ELR (cell line): ENCODE results near the gene MTCH1.
"Not testable (repeated sequence)": the region's sequence is repeated elsewhere in the genome, so short reads cannot be mapped to it uniquely, and the experiment has no call there.

Experiments
- DNase-seq: peaks from one replicate; pipeline ENCODE4 v3.0.0-alpha.2; 2015; ENCODE audit warnings: low read depth

The MTCH1 gene

DNA sequence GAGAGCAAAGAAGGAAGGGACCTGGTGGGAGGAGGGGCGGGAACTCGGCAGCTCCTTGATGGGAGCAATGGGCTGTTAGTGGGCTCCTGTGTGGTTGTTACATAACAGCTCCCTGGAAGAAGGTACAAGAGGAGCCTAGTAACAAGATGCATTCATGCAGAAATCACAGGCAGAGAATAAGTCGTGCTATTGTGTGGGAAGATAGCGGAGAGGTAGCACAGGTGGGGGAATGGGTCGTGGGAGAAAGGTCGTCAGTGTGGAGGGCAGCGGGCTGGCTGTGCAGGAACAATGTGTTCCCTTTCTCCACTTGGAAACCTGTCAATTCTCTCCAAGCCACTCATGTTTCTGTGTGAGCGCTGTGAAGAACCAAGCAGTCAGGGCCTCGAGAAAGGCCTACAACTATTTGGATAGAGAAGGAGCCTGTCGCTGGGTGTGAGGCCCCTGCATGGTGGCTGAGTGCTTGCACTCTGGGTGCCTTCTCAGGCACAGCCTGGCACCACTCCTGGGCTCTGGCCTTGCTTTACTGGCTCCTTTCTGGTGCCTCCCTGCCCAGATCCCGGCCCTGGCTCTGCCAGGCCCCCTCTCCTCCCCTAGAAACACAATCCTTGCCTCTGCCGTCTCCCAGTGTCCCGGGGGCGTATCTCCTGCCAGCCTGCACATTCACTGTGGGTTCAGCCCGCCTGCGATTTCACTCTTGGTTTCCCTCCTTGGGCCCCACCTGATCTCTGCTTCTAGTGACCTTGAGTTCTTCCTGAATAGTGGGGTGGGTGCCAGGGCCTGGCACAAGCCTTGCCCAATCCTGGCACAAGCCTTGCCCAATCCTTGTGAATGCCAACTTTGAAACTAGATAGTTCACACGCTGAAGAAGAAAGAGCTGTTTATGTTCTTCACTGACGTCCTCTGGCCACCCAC is 12.1 kb upstream of the MTCH1 start:
- no peak for DNase-seq

DNA sequence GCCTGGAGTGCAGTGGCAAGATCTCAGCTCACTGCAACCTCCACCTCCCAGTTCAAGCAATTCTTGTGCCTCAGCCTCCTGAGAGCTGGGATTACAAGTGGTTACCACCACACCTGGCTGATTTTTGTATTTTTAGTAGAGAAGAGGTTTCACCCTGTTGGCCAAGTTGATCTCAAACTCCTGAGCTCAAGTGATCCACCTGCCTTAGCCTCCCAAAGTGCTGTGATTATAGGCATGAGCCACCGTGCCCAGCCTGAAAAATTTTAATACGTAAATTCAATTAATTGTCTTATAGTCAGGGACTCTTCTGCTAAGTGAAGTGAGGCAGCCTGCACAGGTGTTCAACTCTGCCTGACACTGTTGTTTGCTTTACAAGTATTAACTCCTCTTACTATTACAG is 4.4 kb upstream of the MTCH1 start:
- DNase-seq = not testable (repeated sequence)

DNA sequence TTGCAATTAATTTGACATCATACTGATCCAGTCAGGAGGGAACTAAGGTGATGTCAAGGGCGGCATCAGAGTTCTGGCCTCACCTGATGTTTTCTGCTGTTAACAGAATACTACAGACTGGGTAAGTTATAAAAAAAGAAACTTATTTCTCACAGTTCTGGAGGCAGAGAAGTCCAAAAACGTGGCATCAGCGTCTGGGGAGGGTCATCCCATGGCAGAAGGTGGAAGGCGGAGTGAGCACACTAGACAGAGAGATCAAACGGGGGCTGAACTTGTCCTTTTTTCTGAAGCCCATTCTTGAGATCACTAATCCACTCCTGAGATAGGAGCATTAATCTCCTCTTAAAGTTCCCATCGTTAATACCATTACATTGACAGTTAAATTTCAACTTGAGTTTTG is 3.3 kb upstream of the MTCH1 start:
- no peak for DNase-seq

DNA sequence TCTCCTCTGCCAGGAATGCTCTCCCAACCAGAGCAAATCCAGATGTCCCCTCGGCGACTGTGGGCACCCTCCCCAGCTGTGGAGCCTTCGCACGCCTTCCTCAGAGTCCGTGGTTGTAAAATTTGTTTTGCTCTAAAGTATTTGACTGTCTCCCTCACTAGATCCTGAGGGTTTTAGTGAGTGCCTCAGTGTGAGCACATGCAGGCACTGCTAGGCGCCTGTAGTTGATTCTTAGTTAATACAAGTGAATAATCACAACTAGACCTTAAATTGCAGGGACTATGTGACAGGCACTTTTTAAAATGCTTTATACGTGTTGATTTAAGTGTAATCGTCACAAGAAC is 680 bp upstream of the MTCH1 start:
- no peak for DNase-seq

DNA sequence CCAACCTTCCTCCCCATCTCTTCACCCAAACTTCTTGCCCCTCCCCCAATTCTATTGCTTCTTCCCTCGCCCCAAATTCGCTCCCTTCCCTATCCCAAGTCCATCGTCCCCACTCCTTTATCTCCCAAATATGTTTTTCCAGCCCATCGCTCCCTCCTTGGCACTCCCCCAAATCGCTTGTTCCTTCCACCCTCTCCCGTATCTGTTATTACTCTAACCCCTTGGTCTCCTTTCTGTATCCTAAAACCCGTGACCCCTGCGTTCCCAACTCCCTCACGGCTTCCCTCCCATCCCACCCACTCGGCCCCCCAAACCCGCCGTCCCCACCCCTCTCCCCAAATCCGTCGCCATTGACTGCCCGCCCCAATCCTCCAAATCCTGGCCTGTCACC is 584 bp downstream of the MTCH1 start:
- DNase-seq = peak; percentile 19

DNA sequence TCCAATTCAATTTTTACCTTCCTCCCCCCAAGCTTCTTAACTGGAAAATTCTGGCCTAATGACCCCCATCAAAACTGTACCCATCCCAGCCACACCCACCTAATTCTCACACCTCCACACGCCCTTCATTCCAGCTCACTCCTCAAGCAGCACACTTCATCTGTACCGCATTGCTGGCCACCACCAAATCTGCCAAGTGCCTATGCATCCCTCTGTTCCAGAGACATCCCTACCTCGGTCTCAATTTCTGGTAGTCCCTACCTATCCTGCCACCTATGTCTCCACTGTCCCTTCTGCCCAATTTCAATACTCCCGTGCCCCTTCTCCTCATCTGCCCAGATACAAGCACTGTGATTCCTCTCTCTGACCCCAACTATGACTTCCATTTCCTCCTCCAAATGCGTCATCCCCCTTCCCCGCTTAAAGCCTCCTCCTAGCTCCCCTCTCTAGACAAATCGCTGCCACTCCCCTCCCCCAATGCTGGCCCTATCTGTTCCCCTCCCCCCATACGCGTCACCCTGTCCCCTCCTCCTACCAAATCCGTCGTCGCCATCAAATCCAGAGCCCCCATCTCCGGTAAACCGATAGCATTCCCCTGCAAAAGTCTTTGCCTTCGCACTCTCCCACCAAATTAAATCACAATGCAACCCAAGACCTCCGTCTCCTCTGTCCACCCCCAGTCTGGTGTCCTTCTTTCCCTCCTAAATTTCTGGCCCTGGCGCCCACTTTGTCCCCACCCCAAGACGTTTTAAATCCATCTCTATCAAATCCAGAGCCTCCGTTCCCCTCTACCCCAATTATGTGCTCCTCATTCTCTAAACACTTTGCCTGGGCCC is 1.2 kb downstream of the MTCH1 start:
- peak; percentile 94 for DNase-seq

DNA sequence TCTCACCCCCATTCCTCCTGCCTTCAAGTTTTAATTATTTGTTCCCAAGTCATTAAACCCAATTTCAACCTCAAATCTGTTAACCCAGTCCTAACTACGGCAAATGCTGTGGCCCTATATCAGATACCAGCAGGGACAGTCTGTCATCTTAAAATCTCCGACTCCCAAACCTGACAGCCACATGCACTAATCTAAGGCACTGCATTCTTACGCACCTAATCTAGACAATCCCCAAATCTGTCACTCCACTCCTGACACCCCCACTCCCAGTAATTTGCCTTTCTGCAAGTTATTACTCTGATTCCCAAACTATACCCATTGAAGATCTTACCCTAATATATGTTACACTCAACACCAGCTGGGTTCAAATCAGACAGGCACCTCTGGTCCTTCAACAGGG is 2.5 kb downstream of the MTCH1 start:
- no peak for DNase-seq

DNA sequence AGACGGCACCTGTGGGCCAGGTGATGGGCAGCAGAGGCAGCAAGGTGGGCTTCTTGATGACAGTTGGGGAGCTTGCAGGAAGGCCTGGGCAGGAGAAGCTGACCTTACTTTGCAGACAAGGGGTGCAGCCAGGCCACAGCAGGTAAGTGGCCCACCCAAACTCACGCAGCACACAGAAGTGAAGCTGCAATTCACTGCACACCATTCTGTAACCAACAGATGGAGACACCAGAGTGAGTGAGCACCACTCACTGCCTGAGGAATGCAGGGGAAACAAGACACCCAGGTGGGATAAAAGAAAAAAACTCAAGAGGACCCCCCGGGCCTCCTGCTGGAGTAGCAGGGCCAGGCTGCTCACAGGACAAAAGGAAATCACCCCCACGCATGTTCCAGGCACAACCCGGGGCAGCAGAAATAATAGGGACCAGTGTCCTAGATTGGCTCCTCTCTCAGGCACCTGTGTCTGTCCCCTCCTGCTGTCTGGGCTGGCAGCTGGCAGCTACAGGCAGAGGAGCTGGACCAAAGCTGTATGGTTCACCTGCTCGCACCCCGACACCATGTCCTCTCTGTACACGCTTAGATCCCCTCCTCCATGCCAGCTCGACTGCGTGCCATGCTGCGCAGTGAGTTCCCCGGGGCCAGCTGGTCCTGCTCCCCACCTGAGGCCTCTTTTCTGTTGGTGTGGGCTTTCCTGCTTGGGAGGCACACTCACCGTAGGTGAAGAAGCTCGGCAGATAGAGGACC is 4.9 kb downstream of the MTCH1 start:
- DNase-seq = no peak

DNA sequence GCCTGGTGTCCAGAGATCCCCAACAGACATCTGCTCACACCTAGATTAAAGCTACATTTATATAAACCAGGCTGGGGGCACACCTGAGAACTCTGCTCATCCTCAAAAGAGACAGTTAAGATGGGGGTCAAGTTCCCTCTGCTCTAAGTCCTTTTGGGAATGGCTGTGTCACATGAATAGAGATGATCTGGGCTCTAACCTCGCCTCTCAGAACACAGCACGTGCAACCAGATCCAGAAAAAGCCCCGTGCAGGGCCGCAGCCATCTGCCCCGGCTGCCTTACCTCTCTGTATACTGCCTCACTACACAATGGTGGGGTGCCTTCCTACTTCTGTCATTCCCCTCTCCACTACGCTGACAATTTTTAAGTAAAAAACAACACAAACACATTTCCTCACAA is 5.9 kb downstream of the MTCH1 start:
- no peak for DNase-seq

DNA sequence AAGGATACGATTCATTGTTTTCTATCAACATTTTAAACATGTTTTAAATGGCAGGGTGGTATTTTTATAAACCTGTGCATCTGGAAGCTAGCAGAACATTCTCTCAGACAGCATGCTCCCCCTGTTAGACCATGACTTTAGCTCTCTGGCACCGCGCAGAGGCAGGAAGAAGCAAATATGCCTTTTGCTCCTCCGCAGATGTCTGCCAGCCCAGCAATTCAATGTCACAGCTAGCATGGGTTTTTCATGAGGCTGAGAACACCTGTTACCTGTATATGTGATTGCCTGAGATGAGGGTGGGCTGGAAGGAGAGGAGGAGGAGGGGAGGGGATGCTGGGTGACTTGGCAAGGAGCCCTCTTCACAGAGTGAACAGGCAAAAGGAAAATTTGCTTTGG is 6.7 kb downstream of the MTCH1 start:
- DNase-seq = peak; percentile 34

DNA sequence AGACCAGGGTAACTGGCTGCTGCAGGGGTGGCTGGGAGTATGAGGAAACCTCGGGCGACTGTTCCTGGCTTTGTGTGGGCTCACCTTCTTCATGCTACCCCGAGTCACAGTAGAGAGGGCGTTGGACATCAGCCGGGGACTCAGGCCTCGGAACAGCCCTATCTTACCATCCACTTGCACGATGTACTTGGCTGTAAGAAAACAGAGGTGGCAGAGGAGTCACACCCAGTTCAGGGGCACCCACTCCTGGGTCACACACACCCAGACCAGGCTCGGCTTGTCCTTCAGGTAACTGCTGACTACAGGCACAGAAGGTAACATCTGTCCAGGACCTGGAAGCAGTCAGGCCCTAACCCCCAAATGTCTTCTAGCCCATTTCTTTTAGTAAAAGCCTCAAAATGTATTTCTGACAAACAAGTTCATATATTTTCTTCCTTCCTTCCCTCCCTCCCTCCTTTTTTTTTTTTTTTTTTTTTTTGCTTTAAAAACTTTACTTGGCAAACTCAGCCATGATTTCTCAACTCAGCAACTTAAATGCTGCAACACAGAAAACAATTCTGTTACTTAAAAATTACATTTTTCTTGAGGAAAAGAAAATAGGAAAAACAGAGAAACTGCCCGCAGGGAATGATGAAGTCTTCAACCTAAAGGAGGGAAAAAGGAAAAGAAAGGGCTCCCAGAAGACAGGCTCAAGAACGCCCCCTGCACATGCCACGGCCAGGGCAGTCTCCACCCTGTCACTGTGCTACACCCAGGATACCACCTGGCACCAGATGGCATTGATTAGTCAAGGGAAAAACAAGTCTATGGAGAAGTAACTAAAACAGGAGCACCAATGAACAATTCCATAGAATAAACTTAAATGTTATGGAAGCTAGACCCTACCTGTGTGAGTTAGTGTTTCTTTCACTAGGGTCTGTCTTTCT is 7.3 kb downstream of the MTCH1 start:
- DNase-seq = no peak

DNA sequence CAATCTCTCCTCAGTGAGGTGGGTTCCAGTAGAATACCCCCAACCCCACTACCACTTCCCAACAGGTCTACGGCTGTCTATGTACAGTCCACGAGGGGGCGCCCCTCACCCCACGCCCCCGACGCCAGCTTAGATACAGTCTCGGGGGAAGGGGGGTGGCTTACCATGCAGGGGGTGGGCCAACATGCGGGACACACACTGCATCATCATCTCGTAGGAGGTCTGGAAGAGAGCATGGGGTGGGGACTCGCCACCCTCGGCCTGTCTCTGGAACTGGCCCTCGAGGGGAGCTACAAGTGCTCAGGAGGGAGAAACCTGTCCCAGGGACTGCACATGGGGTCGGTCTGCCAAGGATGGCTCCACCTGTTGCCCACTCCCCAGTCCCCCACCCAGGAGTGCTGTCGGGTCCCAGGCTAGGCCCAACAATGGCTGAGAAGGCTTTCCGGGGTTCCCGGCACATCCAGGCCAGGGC is 8.5 kb downstream of the MTCH1 start:
- DNase-seq = no peak

DNA sequence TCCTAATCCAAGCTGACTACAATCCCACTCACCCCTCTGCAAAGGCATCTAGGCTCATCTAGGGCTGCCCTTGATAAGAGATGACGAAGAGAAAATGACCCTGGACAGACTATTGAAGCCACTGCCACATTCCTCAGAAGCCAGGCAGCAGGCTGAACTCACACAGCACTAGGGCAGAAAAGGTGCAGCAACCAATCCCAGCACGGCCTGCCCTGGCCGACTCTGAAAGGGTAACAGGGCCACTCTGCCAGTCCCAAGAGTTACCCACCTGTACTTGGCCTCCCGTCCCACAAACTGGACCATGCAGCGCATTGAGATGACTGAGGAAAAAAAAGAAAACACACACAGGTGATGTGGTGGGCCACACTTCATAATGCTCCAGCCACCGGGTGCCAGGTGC is 9.1 kb downstream of the MTCH1 start:
- no peak for DNase-seq

DNA sequence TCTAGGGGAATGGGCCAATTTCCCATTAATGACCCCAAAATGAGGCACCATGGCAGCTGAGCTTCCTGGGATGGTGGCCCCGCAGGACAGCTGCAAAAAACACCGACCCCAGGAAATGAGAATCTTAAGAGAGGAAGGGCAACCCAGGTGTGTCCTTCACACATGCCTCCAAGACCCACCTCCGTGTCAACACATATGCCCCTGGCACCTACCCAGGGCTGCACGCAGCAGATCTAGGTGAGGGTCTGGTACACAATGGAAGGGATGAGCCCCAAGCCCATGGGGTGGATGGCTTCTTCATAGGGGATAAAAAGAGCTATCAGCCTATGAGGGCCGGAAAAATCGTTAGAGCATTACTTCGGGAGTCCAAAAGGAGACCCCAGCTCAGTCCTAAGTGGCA is 9.5 kb downstream of the MTCH1 start:
- DNase-seq = no peak

DNA sequence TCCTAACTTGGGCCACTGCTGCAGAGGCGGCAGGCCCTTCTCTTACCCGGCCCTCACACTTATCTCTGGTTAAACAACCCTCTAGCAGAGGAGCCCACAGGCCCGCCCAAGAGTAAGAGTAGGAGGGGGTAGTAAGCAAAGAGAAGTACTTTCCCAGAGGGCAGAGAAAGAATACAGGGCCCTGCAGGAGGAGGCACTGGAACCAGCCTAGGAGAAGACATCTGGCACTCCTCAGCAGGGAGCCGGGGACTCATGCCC is 10.1 kb downstream of the MTCH1 start:
- DNase-seq = no peak

DNA sequence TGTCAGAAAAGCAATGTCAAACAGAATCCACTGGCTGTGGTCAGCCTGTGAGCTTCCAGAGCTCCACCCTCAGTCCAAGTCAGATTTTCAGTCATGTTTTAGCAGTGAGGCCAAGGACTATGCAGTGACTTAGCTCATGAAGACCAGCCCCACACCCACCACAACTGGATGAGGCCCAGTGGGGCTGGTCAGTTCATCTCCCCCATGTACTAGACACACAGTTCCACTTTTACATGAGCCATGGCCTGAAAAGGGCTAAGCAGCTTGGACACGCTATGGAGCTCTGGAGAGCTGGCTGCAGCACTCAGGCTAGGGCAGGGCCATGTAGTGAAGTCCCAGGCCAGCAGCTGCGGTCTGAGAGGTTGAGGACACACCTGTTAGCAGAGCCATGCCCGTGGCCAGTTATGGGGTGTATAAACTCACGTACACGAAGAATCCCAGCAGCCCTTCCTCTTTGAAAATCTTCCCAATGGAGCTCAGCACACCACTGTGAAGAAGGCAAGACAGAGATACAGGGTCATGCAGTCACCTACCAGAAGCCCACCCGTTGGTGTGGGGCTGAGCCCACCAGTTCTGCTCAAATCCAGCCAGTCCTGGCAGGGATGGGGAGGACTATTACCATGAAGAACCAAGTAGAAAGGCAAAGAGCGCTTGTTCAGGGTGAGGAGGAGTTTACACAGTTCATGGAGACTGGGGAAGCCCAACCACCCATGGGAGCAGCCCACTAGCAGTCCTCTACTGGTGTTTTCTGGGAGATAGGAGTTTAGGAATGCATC is 10.6 kb downstream of the MTCH1 start:
- DNase-seq = no peak

DNA sequence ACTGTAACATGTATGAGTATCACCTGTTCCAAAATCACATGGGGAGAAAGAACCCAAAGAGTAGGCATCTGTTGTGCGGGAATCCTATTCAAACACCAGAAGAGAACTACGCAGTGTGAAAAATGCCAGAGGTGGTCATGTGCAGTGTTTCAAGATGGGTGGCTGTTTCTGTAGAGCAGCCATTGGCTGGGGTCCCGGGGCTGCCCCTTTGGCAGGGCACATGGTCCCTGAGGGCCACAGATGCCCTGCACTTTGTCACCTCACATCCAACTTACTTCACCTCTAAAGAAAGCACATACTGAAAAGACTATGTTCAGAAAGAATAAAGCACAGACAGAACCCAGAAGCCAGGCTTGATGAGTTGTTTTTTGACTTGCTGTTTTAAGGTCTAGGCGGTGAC is 12.3 kb downstream of the MTCH1 start:
- no peak for DNase-seq

DNA sequence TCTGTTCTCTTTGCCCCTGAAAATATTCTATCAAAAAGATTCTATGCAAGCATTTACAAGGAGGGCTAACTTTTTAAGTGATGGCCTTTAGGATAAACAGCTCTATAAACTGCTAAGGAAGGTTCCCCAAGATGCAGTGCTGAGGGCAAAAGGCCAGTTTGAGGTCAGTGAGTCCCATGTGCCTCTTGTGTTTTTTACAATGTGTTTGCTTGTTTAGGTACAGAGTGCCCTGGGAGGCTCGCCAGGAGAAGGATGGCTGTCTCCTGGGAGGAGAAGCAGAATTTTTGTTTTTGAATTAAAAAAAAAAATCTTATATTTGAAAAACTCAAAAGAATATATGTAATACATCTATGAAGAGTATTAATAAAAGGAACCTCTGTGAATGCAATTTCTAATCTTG is 12.8 kb downstream of the MTCH1 start:
- DNase-seq = no peak

DNA sequence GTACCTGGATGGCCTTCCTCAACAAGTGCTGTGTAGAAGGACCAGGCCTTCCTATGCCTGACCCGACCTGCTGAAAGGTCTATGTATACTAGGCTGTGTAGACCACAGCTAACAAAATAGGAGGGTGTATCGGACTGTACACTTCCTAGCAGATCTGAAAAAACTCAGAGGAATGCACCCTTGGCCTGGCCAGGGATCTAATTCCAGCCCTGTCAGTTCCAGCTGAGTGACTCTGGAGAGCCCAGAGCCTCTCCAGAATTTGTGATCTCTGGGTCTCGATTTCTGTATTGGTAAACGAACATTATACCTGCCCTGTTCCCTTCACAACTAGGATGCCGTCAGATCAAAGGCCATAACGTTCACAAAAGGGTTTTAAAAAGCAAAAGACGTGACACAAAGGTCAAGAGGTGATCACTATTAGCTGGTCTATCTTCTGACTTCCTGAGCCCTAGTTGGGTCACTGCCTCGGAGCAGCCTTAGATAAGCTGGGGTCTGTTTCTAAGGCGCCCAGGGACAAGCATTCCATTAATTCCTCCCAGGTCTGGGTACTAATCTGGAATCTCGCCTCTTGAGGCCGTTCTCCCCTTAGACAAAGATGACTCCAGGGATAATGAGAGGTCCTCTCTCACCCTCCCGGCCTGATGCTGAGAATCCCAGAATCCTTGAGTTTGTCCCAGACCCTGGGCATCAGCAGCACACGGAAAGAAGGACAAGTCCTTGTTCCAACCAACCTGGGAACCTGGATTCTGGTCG is 13.9 kb downstream of the MTCH1 start:
- DNase-seq = no peak
